ENCODE data around the gene ITPR1.

The ITPR1 gene

GRCh38 chr3:4839278-4839677 lies 346.1 kb downstream of the ITPR1 start:
- DNase-seq = no peak

GRCh38 chr3:4841225-4841624 lies 348.1 kb downstream of the ITPR1 start:
- no peak for DNase-seq

- DNase-seq = no peak
Observed at GRCh38 chr3:4841776-4842440, 348.8 kb downstream of the ITPR1 start.

GRCh38 chr3:4843619-4844018 lies 350.5 kb downstream of the ITPR1 start:
- DNase-seq = no peak

GRCh38 chr3:4845882-4846281 lies 352.7 kb downstream of the ITPR1 start:
- DNase-seq = no peak

GRCh38 chr3:4846543-4846942 lies 353.4 kb downstream of the ITPR1 start:
- DNase-seq = no peak

GRCh38 chr3:4848176-4848825 lies 355.2 kb downstream of the ITPR1 start:
- DNase-seq = no peak

- DNase-seq = no peak
Observed at GRCh38 chr3:4849136-4849535, 356.0 kb downstream of the ITPR1 start.

- DNase-seq = no peak
Observed at GRCh38 chr3:4849739-4850138, 356.6 kb downstream of the ITPR1 start.

- DNase-seq = no peak
Observed at GRCh38 chr3:4850211-4850927, 357.2 kb downstream of the ITPR1 start.

GRCh38 chr3:4850928-4851265 lies 357.7 kb downstream of the ITPR1 start:
- no peak for DNase-seq

- DNase-seq = no peak
Observed at GRCh38 chr3:4852780-4853748, 359.9 kb downstream of the ITPR1 start.

GRCh38 chr3:4853749-4854140 lies 360.6 kb downstream of the ITPR1 start:
- DNase-seq = no peak

- DNase-seq = no peak
Observed at GRCh38 chr3:4855676-4856075, 362.5 kb downstream of the ITPR1 start.

GRCh38 chr3:4856136-4856535 lies 363.0 kb downstream of the ITPR1 start:
- DNase-seq = no peak

GRCh38 chr3:4856564-4856963 lies 363.4 kb downstream of the ITPR1 start:
- DNase-seq = no peak

- no peak for DNase-seq
Observed at GRCh38 chr3:4856986-4857385, 363.8 kb downstream of the ITPR1 start.

- DNase-seq = no peak
Observed at GRCh38 chr3:4859788-4860187, 366.6 kb downstream of the ITPR1 start.

GRCh38 chr3:4862973-4863372 lies 369.8 kb downstream of the ITPR1 start:
- no peak for DNase-seq

- DNase-seq = no peak
Observed at GRCh38 chr3:4864503-4864902, 371.4 kb downstream of the ITPR1 start.

- DNase-seq = no peak
Observed at GRCh38 chr3:4865714-4866113, 372.6 kb downstream of the ITPR1 start.

- DNase-seq = no peak
Observed at GRCh38 chr3:4866866-4867265, 373.7 kb downstream of the ITPR1 start.

- DNase-seq = no peak
Observed at GRCh38 chr3:4877173-4877787, 384.1 kb downstream of the ITPR1 start.
